ENCODE results near the gene MRPL10. TPM values are rescaled to one million over a fixed set of nuclear protein-coding genes. Genes with fewer than 3 reads are reported as not detected.

Gene MRPL10
- total RNA-seq, 1 experiment from 2014 or later = 67.2 TPM

- Histone ChIP-seq H3K23ac (ENCODE audit: insufficient read length, low read depth, low read length) (no peak overlapping the region), H3K18ac (ENCODE audit: insufficient read length, low read depth, low read length) (no peak overlapping the region), H2AK5ac (ENCODE audit: insufficient read length, low read length) (no peak overlapping the region), H2BK12ac (ENCODE audit: insufficient read length, low read depth, low read length) (no peak overlapping the region), H4K8ac (replicated peaks; ENCODE audit: insufficient read length, low read depth, low read length) (no peak overlapping the region), H3K27me3 (ENCODE audit: insufficient read depth, low read length) (no peaks in the 10 kb centered on the region), H3K9ac (ENCODE audit: extremely low read depth, insufficient read length, low read length) (no peak overlapping the region), H2BK5ac (ENCODE audit: insufficient read length, low read length) (no peak overlapping the region), H3K23me2 (ENCODE audit: insufficient read length, low read depth, low read length, poor library complexity, severe bottlenecking) (peaks cover 7% of the 10 kb centered on the region), H2BK120ac (ENCODE audit: low read depth, low read length, poor library complexity, severe bottlenecking) (no peak overlapping the region), H3K4me1 (ENCODE audit: insufficient read depth, low read length) (no peaks in the 10 kb centered on the region), H3K56ac (ENCODE audit: insufficient read length, low read depth, low read length) (no peak overlapping the region), H2AFZ (ENCODE audit: low read length) (no peak overlapping the region), H3K9me3 (ENCODE audit: control insufficient read depth, low read depth, low read length) (no peaks in the 10 kb centered on the region), H3K14ac (ENCODE audit: insufficient read depth, low read length) (no peak overlapping the region), H2BK20ac (ENCODE audit: low read depth, low read length, poor library complexity, severe bottlenecking) (no peak overlapping the region), H3K4me2 (ENCODE audit: insufficient read depth, insufficient read length, low read length) (no peak overlapping the region), H4K91ac (ENCODE audit: insufficient read length, low read depth, low read length) (no peak overlapping the region), H3K79me2 (ENCODE audit: insufficient read depth, low read length) (no peaks in the 10 kb centered on the region; the same call in 1 of the 2 replicates), H3K27ac (ENCODE audit: insufficient read length, low read depth, low read length) (no peak overlapping the region), H2BK15ac (ENCODE audit: low read depth, low read length) (no peak overlapping the region), H4K20me1 (ENCODE audit: control insufficient read depth, insufficient read depth, insufficient read length) (no peaks in the 10 kb centered on the region), H4K5ac (ENCODE audit: insufficient read length, low read depth, low read length) (no peak overlapping the region), H3K79me1 (ENCODE audit: insufficient read depth, low read depth, low read length, poor library complexity, severe bottlenecking) (no peaks in the 10 kb centered on the region), H3K4ac (ENCODE audit: low read depth, low read length) (no peak overlapping the region), H3T11ph (ENCODE audit: low read length) (no peak overlapping the region)
- Mint-ChIP-seq H3K4me3 (peak overlapping the region; percentile 94 to 95), H3K27me3 (ENCODE audit: low read depth) (no peaks in the 10 kb centered on the region), H3K27ac (no peak overlapping the region), H3K36me3 (ENCODE audit: insufficient read depth in 1 of 3, low read depth in 3 of 3) (peaks cover 4 to 22% (median 13%) of the 10 kb centered on the region in 3 experiments; a peak in 5 of 7 replicates), H3K9me3 (no peaks in the 10 kb centered on the region), H3K4me1 (peaks cover 12 to 19% of the 10 kb centered on the region in 2 experiments)
- no peak for DNase-seq
- no peak for TF ChIP-seq CTCF (conservative IDR thresholded peaks at IDR 0.05)
- WGBS (ENCODE audit: extremely low coverage, insufficient read length, low lambda C conversion rate) = no CpG with 5 or more reads among the region's 12 CpGs
Measured at GRCh38 chr17:47820033-47820789, 11.1 kb downstream of the MRPL10 start.

Data from H9 (cell line).